ENCODE measurements around the gene DYNC2H1.

DYNC2H1 gene

GRCh38 chr11:103484545-103484944 is 375.3 kb downstream of the DYNC2H1 start:
- Histone ChIP-seq H3K4me2 (ENCODE audit: low read length) (no peak overlapping the region), H3K4me3 (ENCODE audit: low read depth, low read length) (no peak overlapping the region), H3K36me3 (ENCODE audit: control insufficient read depth, insufficient read depth, low read length) (no peaks in the 10 kb centered on the region), H2AFZ (no peak overlapping the region), H3K4me1 (no peaks in the 10 kb centered on the region), H3K79me2 (no peaks in the 10 kb centered on the region), H3K9ac (no peak overlapping the region), H3K27ac (no peak overlapping the region), H3K9me3 (ENCODE audit: control insufficient read depth, low read length) (no peaks in the 10 kb centered on the region), H3K27me3 (ENCODE audit: control insufficient read depth, insufficient read depth, low read length) (no peaks in the 10 kb centered on the region)
- TF ChIP-seq, protein P1, sequence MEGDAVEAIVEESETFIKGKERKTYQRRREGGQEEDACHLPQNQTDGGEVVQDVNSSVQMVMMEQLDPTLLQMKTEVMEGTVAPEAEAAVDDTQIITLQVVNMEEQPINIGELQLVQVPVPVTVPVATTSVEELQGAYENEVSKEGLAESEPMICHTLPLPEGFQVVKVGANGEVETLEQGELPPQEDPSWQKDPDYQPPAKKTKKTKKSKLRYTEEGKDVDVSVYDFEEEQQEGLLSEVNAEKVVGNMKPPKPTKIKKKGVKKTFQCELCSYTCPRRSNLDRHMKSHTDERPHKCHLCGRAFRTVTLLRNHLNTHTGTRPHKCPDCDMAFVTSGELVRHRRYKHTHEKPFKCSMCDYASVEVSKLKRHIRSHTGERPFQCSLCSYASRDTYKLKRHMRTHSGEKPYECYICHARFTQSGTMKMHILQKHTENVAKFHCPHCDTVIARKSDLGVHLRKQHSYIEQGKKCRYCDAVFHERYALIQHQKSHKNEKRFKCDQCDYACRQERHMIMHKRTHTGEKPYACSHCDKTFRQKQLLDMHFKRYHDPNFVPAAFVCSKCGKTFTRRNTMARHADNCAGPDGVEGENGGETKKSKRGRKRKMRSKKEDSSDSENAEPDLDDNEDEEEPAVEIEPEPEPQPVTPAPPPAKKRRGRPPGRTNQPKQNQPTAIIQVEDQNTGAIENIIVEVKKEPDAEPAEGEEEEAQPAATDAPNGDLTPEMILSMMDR (IDR thresholded peaks at IDR 0.05): no peak

DNA sequence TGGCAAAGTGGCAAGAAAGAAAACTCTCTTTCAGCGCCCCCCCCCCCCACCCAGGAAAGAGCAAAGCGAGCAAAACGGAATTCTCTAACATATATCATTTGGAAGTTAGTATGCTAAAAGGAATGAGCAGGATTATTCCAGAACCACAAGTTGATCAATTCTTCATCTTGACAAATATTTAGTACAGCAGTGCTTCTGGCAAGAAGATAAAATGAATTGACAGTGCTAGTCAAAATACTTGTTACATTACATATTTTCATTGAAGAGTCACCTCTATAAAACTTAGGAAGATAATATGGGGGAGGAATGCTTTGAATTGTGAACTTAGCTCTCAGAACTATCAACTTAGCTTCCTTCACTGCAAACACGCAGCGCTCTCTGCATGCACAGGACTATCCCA is 377.4 kb downstream of the DYNC2H1 start:
- Histone ChIP-seq H3K27me3 (ENCODE audit: control insufficient read depth, insufficient read depth, low read length) (no peaks in the 10 kb centered on the region), H3K4me3 (ENCODE audit: low read depth, low read length) (no peak overlapping the region), H3K4me2 (ENCODE audit: low read length) (no peak overlapping the region), H3K9me3 (ENCODE audit: control insufficient read depth, low read length) (no peaks in the 10 kb centered on the region), H3K27ac (no peak overlapping the region), H3K4me1 (no peaks in the 10 kb centered on the region), H3K79me2 (no peaks in the 10 kb centered on the region), H3K9ac (no peak overlapping the region), H2AFZ (no peak overlapping the region), H3K36me3 (ENCODE audit: control insufficient read depth, insufficient read depth, low read length) (no peaks in the 10 kb centered on the region)
- TF ChIP-seq, protein P1 (IDR thresholded peaks at IDR 0.05): no peak

- Histone ChIP-seq H3K4me1 (no peaks in the 10 kb centered on the region), H2AFZ (no peak overlapping the region), H3K79me2 (no peaks in the 10 kb centered on the region), H3K9me3 (ENCODE audit: control insufficient read depth, low read length) (no peaks in the 10 kb centered on the region), H3K27me3 (ENCODE audit: control insufficient read depth, insufficient read depth, low read length) (no peaks in the 10 kb centered on the region), H3K4me3 (ENCODE audit: low read depth, low read length) (no peak overlapping the region), H3K36me3 (ENCODE audit: control insufficient read depth, insufficient read depth, low read length) (no peaks in the 10 kb centered on the region), H3K27ac (no peak overlapping the region), H3K4me2 (ENCODE audit: low read length) (no peak overlapping the region), H3K9ac (no peak overlapping the region)
- TF ChIP-seq, protein P1 (IDR thresholded peaks at IDR 0.05): no peak
These were observed 377.9 kb downstream of the DYNC2H1 start for GRCh38 chr11:103487113-103487512.

DNA sequence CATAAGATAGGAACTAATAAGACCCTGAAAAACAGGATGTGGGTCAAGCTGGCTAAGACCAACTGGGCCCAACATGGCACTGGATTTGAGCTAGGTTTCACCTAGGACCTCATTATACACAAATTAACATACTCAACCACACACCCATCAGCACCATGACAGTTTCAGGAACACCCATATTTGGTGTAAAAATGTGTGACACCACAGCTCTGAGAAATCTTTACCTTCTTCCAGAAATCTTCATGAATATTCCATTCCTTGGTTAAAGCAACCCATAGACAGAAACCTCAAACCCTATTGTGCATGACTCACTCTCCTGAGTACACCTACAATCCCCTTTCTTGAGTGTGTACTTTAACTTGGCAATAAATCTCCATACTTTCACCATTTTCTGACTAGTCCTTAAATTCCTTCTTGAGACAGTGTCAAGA is 378.8 kb downstream of the DYNC2H1 start:
- H3K4me1 ChIP-seq: no peaks in the 10 kb centered on the region
- H3K9me3 ChIP-seq (ENCODE audit: control insufficient read depth, low read length): no peaks in the 10 kb centered on the region
- H3K4me3 ChIP-seq (ENCODE audit: low read depth, low read length): no peak overlapping the region
- H2AFZ ChIP-seq: no peak overlapping the region
- H3K27ac ChIP-seq: no peak overlapping the region
- no peaks in the 10 kb centered on the region for H3K79me2 ChIP-seq
- H3K9ac ChIP-seq: no peak overlapping the region
- no peaks in the 10 kb centered on the region for H3K27me3 ChIP-seq (ENCODE audit: control insufficient read depth, insufficient read depth, low read length)
- no peaks in the 10 kb centered on the region for H3K36me3 ChIP-seq (ENCODE audit: control insufficient read depth, insufficient read depth, low read length)
- no peak overlapping the region for H3K4me2 ChIP-seq (ENCODE audit: low read length)
- TF ChIP-seq, protein P1 (IDR thresholded peaks at IDR 0.05): no peak

DNA sequence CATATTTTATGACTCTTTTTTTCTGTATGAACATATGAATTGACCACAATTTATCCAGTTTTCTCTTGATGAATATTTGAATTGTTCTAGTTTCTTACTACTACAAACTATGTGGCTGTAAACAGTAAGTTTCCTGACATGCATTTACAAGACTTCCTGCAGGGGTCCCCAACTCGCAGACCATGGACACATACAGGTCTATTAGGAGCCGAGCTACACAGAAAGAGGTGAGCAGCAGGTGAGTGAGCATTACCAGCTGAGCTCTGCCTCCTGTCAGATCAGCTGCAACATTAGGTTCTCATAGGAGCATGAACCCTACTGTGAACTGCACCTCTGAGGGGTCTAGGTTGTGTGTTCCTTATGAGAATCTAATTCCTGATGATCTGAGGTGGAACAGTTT is 379.4 kb downstream of the DYNC2H1 start:
- no peak overlapping the region for H3K9ac ChIP-seq
- H3K4me2 ChIP-seq (ENCODE audit: low read length): no peak overlapping the region
- H3K27me3 ChIP-seq (ENCODE audit: control insufficient read depth, insufficient read depth, low read length): no peaks in the 10 kb centered on the region
- no peaks in the 10 kb centered on the region for H3K36me3 ChIP-seq (ENCODE audit: control insufficient read depth, insufficient read depth, low read length)
- no peak overlapping the region for H2AFZ ChIP-seq
- no peak overlapping the region for H3K4me3 ChIP-seq (ENCODE audit: low read depth, low read length)
- no peaks in the 10 kb centered on the region for H3K4me1 ChIP-seq
- no peaks in the 10 kb centered on the region for H3K9me3 ChIP-seq (ENCODE audit: control insufficient read depth, low read length)
- TF ChIP-seq, protein P1 (IDR thresholded peaks at IDR 0.05): no peak
- no peak overlapping the region for H3K27ac ChIP-seq
- H3K79me2 ChIP-seq: no peaks in the 10 kb centered on the region

All from parathyroid adenoma (tissue), 2 donors.